ENCODE measurements around the gene HGS. TPM values are rescaled to one million over a fixed set of nuclear protein-coding genes. Genes with fewer than 3 reads are reported as not detected.

HGS gene
- total and polyA plus RNA-seq, 2 of the 13 experiments (the other 11 are each of a cell fraction or from before 2014, with no cell fraction given) = 73.3 to 78.1 TPM

GRCh38 chr17:81702934-81703746 lies 19.3 kb downstream of the HGS start, which contains the start of gene MRPL12 (continued):
- TF ChIP-seq REL (CRISPR knock-in tag; conservative IDR thresholded peaks at IDR 0.05) = peak; percentile 93; the same call in 1 of the 2 replicates
- peak; percentile 74; the same call in 1 of the 2 replicates for TF ChIP-seq ARID5B (CRISPR knock-in tag; IDR thresholded peaks at IDR 0.05)
- TF ChIP-seq NR2F2 (IDR thresholded peaks at IDR 0.05; ENCODE audit: borderline replicate concordance, low read depth) = peak; percentile 61; the same call in 1 of the 2 replicates
- TF ChIP-seq MNT (IDR thresholded peaks at IDR 0.05) = peak; percentile 38
- TF ChIP-seq ZBTB39 (CRISPR knock-in tag; IDR thresholded peaks at IDR 0.05) = peak; percentile 26; the same call in 1 of the 2 replicates
- no peak for TF ChIP-seq ZNF24 (IDR thresholded peaks at IDR 0.05)
- peak; percentile 79; the same call in 1 of the 2 replicates for TF ChIP-seq MYNN (CRISPR knock-in tag; IDR thresholded peaks at IDR 0.05; ENCODE audit: low read depth)
- 0 out of 2 replicates have a peak, but pooled peaks have one; percentile 34 for TF ChIP-seq ZNF263 (CRISPR knock-in tag; IDR thresholded peaks at IDR 0.05)
- TF ChIP-seq HDAC2 (CRISPR knock-in tag; IDR thresholded peaks at IDR 0.05) = peak; percentile 92
- TF ChIP-seq SRF (IDR thresholded peaks at IDR 0.05; ENCODE audit: low read depth, low read length) = no peak
- TF ChIP-seq ZNF746 (CRISPR knock-in tag; IDR thresholded peaks at IDR 0.05) = no peak
- TF ChIP-seq ZMYM2 (CRISPR knock-in tag; IDR thresholded peaks at IDR 0.05) = no peak
- peak; percentile 100 for TF ChIP-seq ZNF574 (CRISPR knock-in tag; IDR thresholded peaks at IDR 0.05)
- TF ChIP-seq ZBTB38 (CRISPR knock-in tag; IDR thresholded peaks at IDR 0.05) = peak; percentile 96
- no peak for TF ChIP-seq ZNF124 (CRISPR knock-in tag; IDR thresholded peaks at IDR 0.05)
- no peak for TF ChIP-seq MLLT10 (CRISPR knock-in tag; IDR thresholded peaks at IDR 0.05)
